K562 (cell line): ENCODE measurements around the gene BIN1. TPM values are rescaled to one million over a fixed set of nuclear protein-coding genes. Genes with fewer than 3 reads are reported as not detected.
A peak's percentile ranks its signal among the peaks of the same experiment; 100 is the strongest.

ENCODE experiments used
- BRD9 ChIP-seq: fragments of 450-650 bp; IDR thresholded peaks from 2 replicates; pipeline ENCODE4 v1.6.1; 2018; ENCODE audit warnings: low read depth; ENCODE audit not compliant: partially characterized antibody
- CBFA2T3 ChIP-seq: fragments of 450-650 bp; IDR thresholded peaks from 2 replicates; pipeline ENCODE4 v1.6.1; 2017
- CC2D1A ChIP-seq: fragments of 450-650 bp; IDR thresholded peaks from 2 replicates; pipeline ENCODE4 v1.6.1; 2017; ENCODE audit warnings: mild to moderate bottlenecking
- CSDE1 ChIP-seq, 2 experiments: fragments of 450-650 bp; IDR thresholded peaks; 2 replicates each; pipeline ENCODE4 v1.6.1; 2016; ENCODE audit warnings: mild to moderate bottlenecking in 1 of 2
- ELF1 ChIP-seq: fragments of 200-800 bp; sonication (Bioruptor generic); IDR thresholded peaks from 2 replicates; pipeline ENCODE4 v1.6.1; 2016; ENCODE audit warnings: missing genetic modification characterization, missing compliant biosample characterization
- ESRRB ChIP-seq: fragments of 250-450 bp; sonication (Bioruptor Pico); IDR thresholded peaks from 2 replicates; pipeline ENCODE4 v1.5.0; 2020; ENCODE audit warnings: mild to moderate bottlenecking, moderate library complexity, borderline replicate concordance
- KHSRP ChIP-seq: fragments of 450-650 bp; IDR thresholded peaks from 2 replicates; pipeline ENCODE4 v1.6.1; 2017
- MAZ ChIP-seq, 2 experiments: fragments of 450-650 bp in 1 of 2; sonication (generic) in 1 of 2; formaldehyde crosslinking; IDR thresholded peaks in 1 of 2; conservative IDR thresholded peaks in 1 of 2; 2 replicates each; pipeline versions ENCODE4 v1.4.0 to v1.5.0; 2020; ENCODE audit warnings: mild to moderate bottlenecking in 1 of 2, missing genetic modification reagents in 1 of 2
- TCF7 ChIP-seq: sonication (generic); IDR thresholded peaks from 2 replicates; pipeline ENCODE4 v1.6.1; 2016; ENCODE audit warnings: antibody characterized with exemption, borderline replicate concordance
- TGIF2 ChIP-seq: sonication (generic); formaldehyde crosslinking; IDR thresholded peaks from 2 replicates; pipeline ENCODE4 v1.8.1; 2022; ENCODE audit warnings: mild to moderate bottlenecking, missing genetic modification reagents, moderate library complexity
- TRIM24 ChIP-seq, 2 experiments: fragments of 450-650 bp; IDR thresholded peaks; 2 replicates each; pipeline ENCODE4 v1.6.1; 2016
- ZNF143 ChIP-seq: sonication (generic); formaldehyde crosslinking; IDR thresholded peaks from 2 replicates; pipeline ENCODE4 v1.9.0; 2022; ENCODE audit warnings: mild to moderate bottlenecking, missing genetic modification reagents
- ZNF224 ChIP-seq: sonication (generic); formaldehyde crosslinking; IDR thresholded peaks from 2 replicates; pipeline ENCODE4 v1.8.0; 2022; ENCODE audit warnings: mild to moderate bottlenecking, missing genetic modification reagents
- ZNF24 ChIP-seq: fragments of 450-650 bp; IDR thresholded peaks from 2 replicates; pipeline ENCODE4 v1.6.1; 2016
- ZNF347 ChIP-seq: fragments of 450-650 bp; formaldehyde crosslinking; IDR thresholded peaks from 2 replicates; pipeline ENCODE4 v1.4.0; 2020; ENCODE audit warnings: low read depth, mild to moderate bottlenecking, moderate library complexity
- ZNF354B ChIP-seq: fragments of 250-450 bp; sonication (Bioruptor Pico); IDR thresholded peaks from 2 replicates; pipeline ENCODE4 v1.4.0; 2020
- polyA plus RNA-seq, 8 experiments: library from polyadenylated mRNA; depleted of rRNA in 4 of 8; stranded (reverse) in 5 of 8; unstranded in 3 of 8; fragments of >200 nt; fragmentation: Nextera tagmentation in 2 of 8; fragmentation: Illumina TruSeq in 1 of 8; extraction: Ambion mirVana in 2 of 8; extraction: Trizol in 1 of 8; gene quantifications; 2 replicates each; pipeline versions ENCODE4 v1.2.1 to v1.2.3, GENCODE V29; 2011 to 2014; ENCODE audit warnings: inconsistent platforms in 1 of 8, missing spikeins in 1 of 8
- total RNA-seq, 7 experiments: library from RNA; depleted of rRNA in 6 of 7; stranded (reverse); fragments of >200 nt in 6 of 7; fragmentation: Illumina TruSeq in 2 of 7; extraction: Trizol in 2 of 7; gene quantifications; 2 replicates each; pipeline versions ENCODE4 v1.2.1 to v1.2.3, GENCODE V29; 2011 to 2021; ENCODE audit warnings: low replicate concordance in 1 of 7
- TF ChIP-seq, protein P1 (sequence below): fragments of 250-450 bp; sonication (Bioruptor Pico); IDR thresholded peaks from 2 replicates; pipeline ENCODE4 v1.4.0; 2020; ENCODE audit warnings: mild to moderate bottlenecking, moderate library complexity
- TF ChIP-seq, protein P2 (sequence below), 2 experiments: fragments of 450-650 bp; IDR thresholded peaks; 2 replicates each; pipeline ENCODE4 v1.6.1; 2016
- TF ChIP-seq, protein P3 (sequence below): fragments of 450-650 bp; formaldehyde crosslinking; IDR thresholded peaks from 2 replicates; pipeline ENCODE4 v1.4.0; 2020; ENCODE audit warnings: mild to moderate bottlenecking, moderate library complexity
- TF ChIP-seq, protein P4 (sequence below): fragments of 450-650 bp; IDR thresholded peaks from 2 replicates; pipeline ENCODE4 v1.6.1; 2016; ENCODE audit warnings: mild to moderate bottlenecking

BIN1 gene
- total and polyA plus RNA-seq, 9 of the 15 experiments (the other 6 are each of a cell fraction or from before 2014, with no cell fraction given) = 0.04 to 2.8 (median 0.79) TPM; not detected in 1

DNA sequence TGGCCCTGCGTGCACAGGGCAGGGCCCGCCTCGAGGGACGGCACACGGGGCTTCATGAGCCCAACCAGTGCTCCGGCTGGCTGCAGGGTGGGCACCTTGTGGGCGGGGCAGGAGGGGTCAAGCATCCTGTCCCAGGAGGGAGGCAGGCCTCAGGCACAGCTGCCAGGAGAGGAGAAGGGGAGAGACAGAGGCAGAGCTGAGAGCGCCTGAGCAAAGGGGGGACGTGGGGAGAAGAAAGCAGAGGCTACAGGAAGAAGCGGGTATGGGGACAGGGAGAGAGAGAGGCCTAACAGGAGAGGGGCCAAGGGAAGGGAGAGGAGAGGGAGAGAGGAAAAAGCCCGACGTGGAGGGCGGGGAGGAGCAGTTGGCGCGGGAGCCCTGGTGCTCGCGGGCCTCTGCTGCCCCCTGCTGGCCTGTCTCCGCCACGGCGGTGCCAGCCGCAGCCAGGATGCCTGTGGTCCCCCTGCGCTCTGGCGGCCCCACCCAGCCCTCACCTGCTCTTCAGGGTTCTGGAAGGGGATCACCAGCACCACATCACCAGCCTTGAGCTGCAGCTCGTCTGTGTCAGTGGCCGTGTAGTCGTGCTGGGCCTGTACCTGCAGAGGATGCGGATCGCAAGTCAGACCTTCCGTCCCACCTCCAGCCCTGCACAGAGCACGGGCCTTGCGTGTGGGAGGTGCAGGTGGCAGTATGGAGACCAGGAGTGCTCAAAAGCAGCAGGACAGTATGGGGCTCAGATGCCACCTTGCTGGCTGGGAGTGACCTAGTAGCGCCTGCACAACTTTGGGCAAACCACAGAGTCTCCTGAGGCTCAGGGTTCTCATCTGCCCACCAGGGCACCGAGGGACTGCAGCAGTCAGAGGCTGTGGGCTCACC, 56.8 kb downstream of the BIN1 start (continued):
- TF ChIP-seq, protein P1, sequence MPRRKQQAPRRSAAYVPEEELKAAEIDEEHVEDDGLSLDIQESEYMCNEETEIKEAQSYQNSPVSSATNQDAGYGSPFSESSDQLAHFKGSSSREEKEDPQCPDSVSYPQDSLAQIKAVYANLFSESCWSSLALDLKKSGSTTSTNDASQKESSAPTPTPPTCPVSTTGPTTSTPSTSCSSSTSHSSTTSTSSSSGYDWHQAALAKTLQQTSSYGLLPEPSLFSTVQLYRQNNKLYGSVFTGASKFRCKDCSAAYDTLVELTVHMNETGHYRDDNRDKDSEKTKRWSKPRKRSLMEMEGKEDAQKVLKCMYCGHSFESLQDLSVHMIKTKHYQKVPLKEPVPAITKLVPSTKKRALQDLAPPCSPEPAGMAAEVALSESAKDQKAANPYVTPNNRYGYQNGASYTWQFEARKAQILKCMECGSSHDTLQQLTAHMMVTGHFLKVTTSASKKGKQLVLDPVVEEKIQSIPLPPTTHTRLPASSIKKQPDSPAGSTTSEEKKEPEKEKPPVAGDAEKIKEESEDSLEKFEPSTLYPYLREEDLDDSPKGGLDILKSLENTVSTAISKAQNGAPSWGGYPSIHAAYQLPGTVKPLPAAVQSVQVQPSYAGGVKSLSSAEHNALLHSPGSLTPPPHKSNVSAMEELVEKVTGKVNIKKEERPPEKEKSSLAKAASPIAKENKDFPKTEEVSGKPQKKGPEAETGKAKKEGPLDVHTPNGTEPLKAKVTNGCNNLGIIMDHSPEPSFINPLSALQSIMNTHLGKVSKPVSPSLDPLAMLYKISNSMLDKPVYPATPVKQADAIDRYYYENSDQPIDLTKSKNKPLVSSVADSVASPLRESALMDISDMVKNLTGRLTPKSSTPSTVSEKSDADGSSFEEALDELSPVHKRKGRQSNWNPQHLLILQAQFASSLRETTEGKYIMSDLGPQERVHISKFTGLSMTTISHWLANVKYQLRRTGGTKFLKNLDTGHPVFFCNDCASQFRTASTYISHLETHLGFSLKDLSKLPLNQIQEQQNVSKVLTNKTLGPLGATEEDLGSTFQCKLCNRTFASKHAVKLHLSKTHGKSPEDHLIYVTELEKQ = no peak
- TF ChIP-seq CSDE1 (IDR thresholded peaks at IDR 0.05) = no peak
- no peak for TF ChIP-seq TCF7
- no peak for TF ChIP-seq ZNF143 (CRISPR knock-in tag)
- TF ChIP-seq ZNF224 (CRISPR knock-in tag) = no peak
- no peak for TF ChIP-seq KHSRP
- TF ChIP-seq, protein P2, sequence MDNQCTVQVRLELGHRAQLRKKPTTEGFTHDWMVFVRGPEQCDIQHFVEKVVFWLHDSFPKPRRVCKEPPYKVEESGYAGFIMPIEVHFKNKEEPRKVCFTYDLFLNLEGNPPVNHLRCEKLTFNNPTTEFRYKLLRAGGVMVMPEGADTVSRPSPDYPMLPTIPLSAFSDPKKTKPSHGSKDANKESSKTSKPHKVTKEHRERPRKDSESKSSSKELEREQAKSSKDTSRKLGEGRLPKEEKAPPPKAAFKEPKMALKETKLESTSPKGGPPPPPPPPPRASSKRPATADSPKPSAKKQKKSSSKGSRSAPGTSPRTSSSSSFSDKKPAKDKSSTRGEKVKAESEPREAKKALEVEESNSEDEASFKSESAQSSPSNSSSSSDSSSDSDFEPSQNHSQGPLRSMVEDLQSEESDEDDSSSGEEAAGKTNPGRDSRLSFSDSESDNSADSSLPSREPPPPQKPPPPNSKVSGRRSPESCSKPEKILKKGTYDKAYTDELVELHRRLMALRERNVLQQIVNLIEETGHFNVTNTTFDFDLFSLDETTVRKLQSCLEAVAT (IDR thresholded peaks at IDR 0.05) = no peak
- TF ChIP-seq MAZ (CRISPR knock-in tag; conservative IDR thresholded peaks at IDR 0.05 in 1 of 2, IDR thresholded peaks at IDR 0.05 in 1 of 2) = peak; percentile 38 to 67; a peak in 1 of 4 replicates
- TF ChIP-seq, protein P3, sequence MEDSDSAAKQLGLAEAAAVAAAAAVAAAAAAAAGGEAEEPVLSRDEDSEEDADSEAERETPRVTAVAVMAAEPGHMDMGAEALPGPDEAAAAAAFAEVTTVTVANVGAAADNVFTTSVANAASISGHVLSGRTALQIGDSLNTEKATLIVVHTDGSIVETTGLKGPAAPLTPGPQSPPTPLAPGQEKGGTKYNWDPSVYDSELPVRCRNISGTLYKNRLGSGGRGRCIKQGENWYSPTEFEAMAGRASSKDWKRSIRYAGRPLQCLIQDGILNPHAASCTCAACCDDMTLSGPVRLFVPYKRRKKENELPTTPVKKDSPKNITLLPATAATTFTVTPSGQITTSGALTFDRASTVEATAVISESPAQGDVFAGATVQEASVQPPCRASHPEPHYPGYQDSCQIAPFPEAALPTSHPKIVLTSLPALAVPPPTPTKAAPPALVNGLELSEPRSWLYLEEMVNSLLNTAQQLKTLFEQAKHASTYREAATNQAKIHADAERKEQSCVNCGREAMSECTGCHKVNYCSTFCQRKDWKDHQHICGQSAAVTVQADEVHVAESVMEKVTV = peak; percentile 46
- TF ChIP-seq ZNF347 (CRISPR knock-in tag) = no peak
- no peak for TF ChIP-seq CBFA2T3
- TF ChIP-seq TGIF2 (CRISPR knock-in tag) = no peak
- 0 out of 4 replicates have a peak, but pooled peaks of 1 of the 2 experiments have one; percentile 26 for TF ChIP-seq TRIM24 (IDR thresholded peaks at IDR 0.05)
- TF ChIP-seq ELF1 (tag) = no peak
- TF ChIP-seq ZNF24 = no peak
- no peak for TF ChIP-seq ZNF354B
- TF ChIP-seq, protein P4, sequence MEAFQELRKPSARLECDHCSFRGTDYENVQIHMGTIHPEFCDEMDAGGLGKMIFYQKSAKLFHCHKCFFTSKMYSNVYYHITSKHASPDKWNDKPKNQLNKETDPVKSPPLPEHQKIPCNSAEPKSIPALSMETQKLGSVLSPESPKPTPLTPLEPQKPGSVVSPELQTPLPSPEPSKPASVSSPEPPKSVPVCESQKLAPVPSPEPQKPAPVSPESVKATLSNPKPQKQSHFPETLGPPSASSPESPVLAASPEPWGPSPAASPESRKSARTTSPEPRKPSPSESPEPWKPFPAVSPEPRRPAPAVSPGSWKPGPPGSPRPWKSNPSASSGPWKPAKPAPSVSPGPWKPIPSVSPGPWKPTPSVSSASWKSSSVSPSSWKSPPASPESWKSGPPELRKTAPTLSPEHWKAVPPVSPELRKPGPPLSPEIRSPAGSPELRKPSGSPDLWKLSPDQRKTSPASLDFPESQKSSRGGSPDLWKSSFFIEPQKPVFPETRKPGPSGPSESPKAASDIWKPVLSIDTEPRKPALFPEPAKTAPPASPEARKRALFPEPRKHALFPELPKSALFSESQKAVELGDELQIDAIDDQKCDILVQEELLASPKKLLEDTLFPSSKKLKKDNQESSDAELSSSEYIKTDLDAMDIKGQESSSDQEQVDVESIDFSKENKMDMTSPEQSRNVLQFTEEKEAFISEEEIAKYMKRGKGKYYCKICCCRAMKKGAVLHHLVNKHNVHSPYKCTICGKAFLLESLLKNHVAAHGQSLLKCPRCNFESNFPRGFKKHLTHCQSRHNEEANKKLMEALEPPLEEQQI = no peak
- TF ChIP-seq CC2D1A = peak; percentile 51; the same call in 1 of the 2 replicates
- TF ChIP-seq ESRRB (CRISPR knock-in tag) = no peak
- TF ChIP-seq BRD9 = no peak
